B cell (primary cell): ENCODE measurements around the gene ACP3. TPM values are rescaled to one million over a fixed set of nuclear protein-coding genes. Genes with fewer than 3 reads are reported as not detected.
A peak's percentile ranks its signal among the peaks of the same experiment; 100 is the strongest.

Experiments
- ATAC-seq: fragments of 200-7000 bp; cut with Tn5 transposase; one replicate; pipeline ENCODE4 v1.10.0; 2021; ENCODE audit warnings: low read depth, mild to moderate bottlenecking, moderate number of reproducible peaks, moderate library complexity
- CTCF ChIA-PET: fragments of 350-600 bp; sonication (Branson Sonifier 250); formaldehyde crosslinking; loops from one replicate; lab custom pipeline; 2021; ENCODE audit warnings: antibody characterized with exemption, inconsistent platforms; lab: Charles Lee
- POLR2A ChIA-PET: fragments of 350-600 bp; sonication (Branson Sonifier 250); formaldehyde crosslinking; loops from one replicate; lab custom pipeline; 2021; ENCODE audit warnings: antibody characterized with exemption; lab: Charles Lee
- DNase-seq: peaks from one replicate; pipeline ENCODE4 v3.0.0; 2013
- H2AFZ ChIP-seq: 2 replicates; pipeline ENCODE4 v1.6.1; 2012; ENCODE audit warnings: mild to moderate bottlenecking, low read depth, low read length; ENCODE audit not compliant: insufficient read depth, poor library complexity, severe bottlenecking
- H3K27ac ChIP-seq, 2 donors: 1 replicate in 1 of 2; 2 replicates in 1 of 2; pipeline ENCODE4 v1.5.1; 2012 to 2013; ENCODE audit warnings: low read length in 2 of 2, mild to moderate bottlenecking in 2 of 2, moderate library complexity in 1 of 2
- H3K27me3 ChIP-seq, 4 experiments: fragments of 200-600 bp in 1 of 4; sonication (generic) in 1 of 4; replicated peaks in 1 of 4; 1 replicate in 2 of 4; 2 replicates in 2 of 4; pipeline versions ENCODE4 v1.6.1 to v1.7.0; 2013 to 2016; ENCODE audit warnings: low read length in 3 of 4, mild to moderate bottlenecking in 2 of 4, mixed read lengths in 1 of 4, moderate library complexity in 1 of 4; ENCODE audit not compliant: insufficient read depth in 4 of 4, control insufficient read depth in 3 of 4; ENCODE audit errors: control extremely low read depth in 1 of 4
- H3K36me3 ChIP-seq, 2 experiments: replicated peaks in 1 of 2; 1 replicate in 1 of 2; 2 replicates in 1 of 2; pipeline versions ENCODE4 v1.6.1 to v1.7.1; 2013; ENCODE audit warnings: low read length in 1 of 2; ENCODE audit not compliant: insufficient read depth in 2 of 2, control insufficient read depth in 1 of 2; ENCODE audit errors: control extremely low read depth in 1 of 2, extremely low read depth in 1 of 2
- H3K4me1 ChIP-seq, 2 donors: fragments of 200-600 bp in 1 of 2; sonication (generic) in 1 of 2; 1 replicate in 1 of 2; 2 replicates in 1 of 2; pipeline versions ENCODE4 v1.5.1 to v1.6.1; 2013 to 2017; ENCODE audit warnings: low read length in 2 of 2; ENCODE audit not compliant: control insufficient read depth in 2 of 2, insufficient read depth in 2 of 2
- H3K4me2 ChIP-seq: replicated peaks from 2 replicates; pipeline ENCODE3; 2012; ENCODE audit warnings: mild to moderate bottlenecking, low read depth, low read length; ENCODE audit not compliant: poor library complexity, severe bottlenecking
- H3K4me3 ChIP-seq, 5 experiments: fragments of 200-600 bp in 1 of 5; sonication (generic) in 1 of 5; 1 replicate in 3 of 5; 2 replicates in 2 of 5; pipeline versions ENCODE4 v1.5.1 to v1.7.0; 2011 to 2016; ENCODE audit warnings: low read length in 4 of 5, mild to moderate bottlenecking in 4 of 5, low read depth in 2 of 5, control low read depth in 1 of 5, moderate library complexity in 1 of 5; ENCODE audit not compliant: insufficient read depth in 1 of 5; ENCODE audit errors: control extremely low read depth in 1 of 5, extremely low read depth in 1 of 5
- H3K79me2 ChIP-seq: fragments of 200-600 bp; sonication (generic); one replicate; pipeline ENCODE4 v1.6.0; 2016; ENCODE audit warnings: low read length; ENCODE audit not compliant: control insufficient read depth, insufficient read depth
- H3K9ac ChIP-seq: fragments of 200-600 bp; sonication (generic); 2 replicates; pipeline ENCODE4 v1.6.1; 2017; ENCODE audit warnings: mild to moderate bottlenecking, low read length, moderate library complexity
- H3K9me3 ChIP-seq, 3 donors: one replicate each; pipeline versions ENCODE4 v1.6.1 to v1.7.1; 2013; ENCODE audit warnings: low read length in 2 of 3; ENCODE audit not compliant: control insufficient read depth in 2 of 3, insufficient read depth in 1 of 3; ENCODE audit errors: control extremely low read depth in 1 of 3
- H4K20me1 ChIP-seq: 2 replicates; pipeline ENCODE4 v1.6.0; 2012; ENCODE audit warnings: mild to moderate bottlenecking, low read length; ENCODE audit not compliant: insufficient read depth, control insufficient read depth, poor library complexity, severe bottlenecking
- H3K27ac Mint-ChIP-seq: one replicate; pipeline ENCODE4 v1.8.0; 2021; ENCODE audit warnings: mixed read lengths
- H3K27me3 Mint-ChIP-seq: one replicate; pipeline ENCODE4 v1.8.0; 2021; ENCODE audit warnings: mixed read lengths
- H3K4me1 Mint-ChIP-seq: one replicate; pipeline ENCODE4 v1.8.0; 2021; ENCODE audit warnings: mixed read lengths
- H3K4me3 Mint-ChIP-seq: one replicate; pipeline ENCODE4 v1.8.0; 2021; ENCODE audit warnings: mixed read lengths
- H3K9me3 Mint-ChIP-seq: one replicate; pipeline ENCODE4 v1.8.0; 2022; ENCODE audit warnings: mixed read lengths; ENCODE audit not compliant: insufficient read depth
- EZH2 ChIP-seq: IDR thresholded peaks from 2 replicates; pipeline ENCODE4 v1.6.1; 2012; ENCODE audit warnings: borderline replicate concordance, low read depth, mild to moderate bottlenecking, moderate library complexity, low read length; ENCODE audit not compliant: insufficient read depth, poor library complexity, severe bottlenecking
- WGBS: methylation state at CpG from one replicate; pipeline ENCODE4 v1.1.5; 2013; ENCODE audit warnings: missing lambda C conversion rate; ENCODE audit not compliant: insufficient coverage; 5-methylcytosine and 5-hydroxymethylcytosine counted together
- intact Hi-C: fragments of 100-400 bp; cut with micrococcal nuclease; formaldehyde crosslinking; loops from one replicate; pipeline ENCODE4 v1.10.0; 2022
- polyA plus RNA-seq: library from polyadenylated mRNA; depleted of rRNA; stranded (reverse); fragments of >200 nt; gene quantifications from 2 replicates; pipeline ENCODE4 v1.2.3, GENCODE V29; 2012
- total RNA-seq, 2 donors: library from RNA; stranded (reverse); fragments of 120-200 nt in 1 of 2; gene quantifications; 1 replicate in 1 of 2; 2 replicates in 1 of 2; pipeline versions ENCODE4 v1.2.3 to v1.2.4, GENCODE V29; 2013 to 2022
- TF ChIP-seq, protein P1 (sequence below): fragments of 200-600 bp; IDR thresholded peaks from one replicate; pipeline ENCODE4 v1.8.0; 2022; ENCODE audit warnings: antibody characterized with exemption, mild to moderate bottlenecking

ACP3 gene
- total and polyA plus RNA-seq, 2 donors (not counting 1 experiment from before 2014, with no cell fraction given), result 0.36 to 0.64 TPM

DNA sequence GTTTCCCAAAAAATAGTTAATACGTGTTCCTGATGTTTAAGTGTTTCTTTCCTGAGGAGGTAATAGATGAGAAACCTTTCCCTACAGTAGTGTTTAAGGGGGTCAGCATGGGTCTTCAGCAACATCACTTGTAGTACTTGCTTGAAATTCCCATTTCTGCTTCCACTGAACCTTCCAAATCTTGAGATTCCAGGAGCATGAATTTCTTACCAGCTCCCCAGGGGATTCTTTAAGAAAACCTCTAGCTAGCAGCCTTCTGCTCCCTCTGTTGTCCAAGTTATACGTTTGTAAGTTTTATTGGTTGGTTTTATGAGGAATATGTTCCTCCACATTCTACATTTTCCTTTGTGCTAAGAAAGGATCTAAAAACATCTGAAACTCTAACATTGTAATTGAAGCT, 38.2 kb upstream of the ACP3 start:
- H3K27ac Mint-ChIP-seq, result no peak overlapping the region
- H3K9me3 Mint-ChIP-seq, result no peaks in the 10 kb centered on the region
- Histone ChIP-seq H3K27me3 (no peaks in the 10 kb centered on the region), H3K27ac (no peak overlapping the region), H3K79me2 (no peaks in the 10 kb centered on the region), H3K4me3 (no peak overlapping the region), H2AFZ (no peak overlapping the region), H3K9ac (no peak overlapping the region), H3K4me2 (no peak overlapping the region), H3K9me3 (peaks cover 0 to 4% (median 0%) of the 10 kb centered on the region in 3 donors), H3K36me3 (no peaks in the 10 kb centered on the region), H3K4me1 (no peaks in the 10 kb centered on the region), H4K20me1 (no peaks in the 10 kb centered on the region)
- TF ChIP-seq, protein P1, sequence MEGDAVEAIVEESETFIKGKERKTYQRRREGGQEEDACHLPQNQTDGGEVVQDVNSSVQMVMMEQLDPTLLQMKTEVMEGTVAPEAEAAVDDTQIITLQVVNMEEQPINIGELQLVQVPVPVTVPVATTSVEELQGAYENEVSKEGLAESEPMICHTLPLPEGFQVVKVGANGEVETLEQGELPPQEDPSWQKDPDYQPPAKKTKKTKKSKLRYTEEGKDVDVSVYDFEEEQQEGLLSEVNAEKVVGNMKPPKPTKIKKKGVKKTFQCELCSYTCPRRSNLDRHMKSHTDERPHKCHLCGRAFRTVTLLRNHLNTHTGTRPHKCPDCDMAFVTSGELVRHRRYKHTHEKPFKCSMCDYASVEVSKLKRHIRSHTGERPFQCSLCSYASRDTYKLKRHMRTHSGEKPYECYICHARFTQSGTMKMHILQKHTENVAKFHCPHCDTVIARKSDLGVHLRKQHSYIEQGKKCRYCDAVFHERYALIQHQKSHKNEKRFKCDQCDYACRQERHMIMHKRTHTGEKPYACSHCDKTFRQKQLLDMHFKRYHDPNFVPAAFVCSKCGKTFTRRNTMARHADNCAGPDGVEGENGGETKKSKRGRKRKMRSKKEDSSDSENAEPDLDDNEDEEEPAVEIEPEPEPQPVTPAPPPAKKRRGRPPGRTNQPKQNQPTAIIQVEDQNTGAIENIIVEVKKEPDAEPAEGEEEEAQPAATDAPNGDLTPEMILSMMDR, result no peak
- TF ChIP-seq EZH2, result no peak
- ATAC-seq (no peak), DNase-seq (no peak)
- peaks cover 4% of the 10 kb centered on the region for H3K27me3 Mint-ChIP-seq
- CTCF ChIA-PET, result no interaction called here
- intact Hi-C loops, result no loop called here
- WGBS, result no CpG with 5 or more reads among the region's 2 CpGs
- no peaks in the 10 kb centered on the region for H3K4me1 Mint-ChIP-seq
- H3K4me3 Mint-ChIP-seq, result no peak overlapping the region
- POLR2A ChIA-PET, result no interaction called here

DNA sequence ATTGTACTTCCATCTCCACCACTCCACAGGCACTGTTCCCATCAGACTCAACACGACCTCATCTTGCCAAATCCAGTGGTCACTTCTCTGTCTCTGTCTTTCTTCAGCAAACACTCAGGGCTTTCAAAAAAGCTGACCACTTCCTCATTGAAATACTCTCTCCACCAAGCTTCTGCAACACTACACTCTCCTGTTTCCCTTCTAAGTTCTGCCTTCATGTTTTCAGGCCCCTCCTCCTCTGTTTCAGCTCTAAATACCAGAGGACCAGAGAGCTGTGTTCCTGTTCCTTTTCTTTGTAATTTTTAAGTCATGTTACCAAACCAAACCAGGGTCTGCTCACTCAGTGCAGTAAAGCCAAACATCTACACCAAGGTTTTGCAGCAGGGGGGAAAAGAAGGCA, 33.8 kb upstream of the ACP3 start:
- H2AFZ ChIP-seq, result peak overlapping the region; percentile 7
- peaks cover 20% of the 10 kb centered on the region for H3K27me3 Mint-ChIP-seq
- no peak overlapping the region for H3K4me3 Mint-ChIP-seq
- no peaks in the 10 kb centered on the region for H3K9me3 ChIP-seq
- TF ChIP-seq, protein P1, result no peak
- no peak for TF ChIP-seq EZH2
- H4K20me1 ChIP-seq, result no peaks in the 10 kb centered on the region
- H3K9me3 Mint-ChIP-seq, result no peaks in the 10 kb centered on the region
- no peak overlapping the region for H3K9ac ChIP-seq
- no peak for DNase-seq
- CTCF ChIA-PET, result no interaction called here
- WGBS, result 6% methylated on average over 1 of the region's 1 CpG
- no peaks in the 10 kb centered on the region for H3K79me2 ChIP-seq
- H3K27ac Mint-ChIP-seq, result no peak overlapping the region
- H3K36me3 ChIP-seq, result no peaks in the 10 kb centered on the region
- intact Hi-C loops, result no loop called here
- H3K27me3 ChIP-seq, result no peaks in the 10 kb centered on the region
- no peak overlapping the region for H3K4me2 ChIP-seq
- no peak overlapping the region for H3K27ac ChIP-seq
- no peaks in the 10 kb centered on the region for H3K4me1 Mint-ChIP-seq
- no peak for ATAC-seq
- POLR2A ChIA-PET, result no interaction called here
- H3K4me3 ChIP-seq, result no peak overlapping the region
- H3K4me1 ChIP-seq, result no peaks in the 10 kb centered on the region
